Central memory CD8-positive, alpha-beta T cell (primary cell): Measurements from ENCODE around the gene PLXNA4.

ENCODE experiments used
- ATAC-seq: fragments of 150-1000 bp; cut with Tn5 transposase; replicated peaks from 2 replicates; pipeline ENCODE4 v1.10.0; 2022; ENCODE audit warnings: mild to moderate bottlenecking, moderate FRiP score, moderate number of reproducible peaks; ENCODE audit not compliant: poor library complexity, severe bottlenecking; ENCODE audit errors: extremely low read depth
- DNase-seq, 2 donors: peaks; one replicate each; pipeline ENCODE4 v3.0.0; 2021; ENCODE audit warnings: low spot score in 2 of 2
- H3K27ac Mint-ChIP-seq: one replicate; pipeline ENCODE4 v1.8.0; 2022; ENCODE audit warnings: low read depth, mild to moderate bottlenecking, moderate library complexity, mixed read lengths
- H3K27me3 Mint-ChIP-seq: one replicate; pipeline ENCODE4 v1.8.0; 2022; ENCODE audit warnings: mixed read lengths
- H3K36me3 Mint-ChIP-seq: one replicate; pipeline ENCODE4 v1.8.0; 2022; ENCODE audit warnings: mild to moderate bottlenecking, moderate library complexity, mixed read lengths; ENCODE audit not compliant: insufficient read depth
- H3K4me1 Mint-ChIP-seq: one replicate; pipeline ENCODE4 v1.8.0; 2022; ENCODE audit warnings: mixed read lengths
- H3K4me3 Mint-ChIP-seq: one replicate; pipeline ENCODE4 v1.8.0; 2022; ENCODE audit warnings: mild to moderate bottlenecking, moderate library complexity, mixed read lengths
- H3K9me3 Mint-ChIP-seq: one replicate; pipeline ENCODE4 v1.8.0; 2022; ENCODE audit warnings: mixed read lengths

PLXNA4 gene

DNA sequence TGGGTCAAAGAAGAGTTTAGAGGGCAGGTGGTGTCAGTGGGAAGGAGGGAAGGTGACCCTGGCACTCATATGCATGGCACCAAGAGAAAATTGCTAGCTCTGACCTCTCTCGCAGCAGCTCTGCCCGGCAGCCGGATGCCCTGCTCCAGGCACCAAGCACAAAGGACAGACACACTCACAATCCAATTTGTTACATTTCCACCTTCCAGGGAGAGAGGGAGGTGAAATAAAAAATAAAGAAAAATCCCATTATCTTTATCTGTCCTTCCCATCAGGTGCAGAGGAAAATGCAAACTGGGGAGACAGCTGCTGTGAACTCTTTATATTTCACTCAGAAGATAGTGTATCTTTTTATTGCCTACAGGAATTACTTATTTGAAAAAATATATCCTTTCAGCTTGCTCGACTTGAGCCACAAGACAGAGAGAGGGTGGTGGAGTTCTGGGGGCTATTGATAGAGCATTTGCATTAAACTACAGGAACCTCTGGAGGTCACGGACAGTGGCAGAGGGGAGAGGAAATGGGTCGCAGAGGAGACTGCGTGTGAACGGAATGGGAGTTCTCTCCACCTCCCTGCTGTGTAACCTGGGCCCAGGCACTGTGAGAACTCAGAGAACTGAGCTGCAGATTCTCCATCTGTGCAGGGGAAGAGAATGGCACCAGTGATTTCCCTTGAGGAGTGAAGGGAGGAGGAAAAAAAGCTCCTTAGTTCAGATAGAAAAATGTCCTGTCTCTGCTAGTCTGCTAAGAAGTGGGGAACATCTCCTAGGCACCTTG is 421.4 kb downstream of the PLXNA4 start:
- ATAC-seq (no peak), DNase-seq (no peak)
- Mint-ChIP-seq H3K36me3 (no peaks in the 10 kb centered on the region), H3K4me1 (no peaks in the 10 kb centered on the region), H3K9me3 (no peaks in the 10 kb centered on the region), H3K4me3 (no peak overlapping the region), H3K27me3 (peaks cover 25% of the 10 kb centered on the region), H3K27ac (no peak overlapping the region)

DNA sequence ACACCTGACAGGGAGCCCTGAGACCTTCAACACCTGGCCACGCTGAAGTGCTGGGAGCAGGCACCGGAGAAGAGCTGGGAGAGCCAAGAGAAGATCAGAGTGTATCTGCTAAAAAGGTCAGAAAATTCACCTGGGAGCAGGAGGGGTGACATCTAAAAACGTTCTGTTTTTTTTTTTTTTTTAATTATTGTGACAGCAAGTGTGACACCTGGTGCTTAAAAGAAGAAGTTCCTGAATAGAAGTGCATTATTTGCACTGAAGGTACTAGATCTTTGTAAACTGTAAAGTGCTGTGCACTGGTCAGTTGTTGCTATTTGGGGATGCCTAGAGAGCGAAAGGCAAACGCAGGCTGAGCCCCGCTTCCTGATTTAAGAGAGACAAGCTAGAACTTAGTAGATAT is 422.0 kb downstream of the PLXNA4 start:
- H3K4me1 Mint-ChIP-seq = no peaks in the 10 kb centered on the region
- no peaks in the 10 kb centered on the region for H3K9me3 Mint-ChIP-seq
- ATAC-seq (no peak), DNase-seq (no peak)
- H3K4me3 Mint-ChIP-seq = no peak overlapping the region
- H3K27ac Mint-ChIP-seq = no peak overlapping the region
- H3K27me3 Mint-ChIP-seq = peaks cover 30% of the 10 kb centered on the region
- no peaks in the 10 kb centered on the region for H3K36me3 Mint-ChIP-seq

DNA sequence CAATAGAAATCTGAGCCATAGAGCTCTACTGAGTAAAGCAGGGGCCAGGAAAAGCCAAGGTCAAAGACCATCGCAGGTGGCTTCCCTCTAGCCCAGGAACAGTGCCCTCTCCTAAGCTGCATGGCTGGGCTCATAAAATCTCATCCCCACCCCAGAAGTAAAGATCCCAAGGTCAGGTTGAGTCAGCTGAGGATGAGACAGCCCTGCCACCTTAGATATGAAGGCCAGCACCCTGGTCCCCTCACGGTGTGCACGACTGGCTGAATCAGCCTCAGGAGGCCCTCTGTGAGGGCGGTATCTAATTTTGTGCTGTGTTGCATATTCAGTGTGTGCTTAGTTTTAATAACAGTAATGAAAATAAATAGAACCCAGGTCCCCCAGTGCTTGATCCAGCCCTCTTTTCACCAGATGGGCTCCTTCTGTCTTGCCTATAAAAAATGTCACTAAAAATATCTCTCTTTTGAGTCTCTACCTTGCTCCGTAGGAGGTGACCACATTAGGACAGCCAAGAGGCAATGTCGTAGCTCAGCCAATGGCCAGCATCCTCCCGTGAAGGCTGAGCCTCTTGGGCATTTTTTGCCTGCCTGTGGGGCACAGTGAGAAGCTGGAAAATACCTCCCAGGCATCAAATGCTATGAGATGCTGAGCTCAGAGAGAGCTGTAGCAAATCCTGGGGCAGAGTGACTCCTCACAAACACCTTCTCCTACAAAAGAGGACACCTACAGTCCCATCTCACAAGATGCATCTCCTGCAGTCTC is 424.0 kb downstream of the PLXNA4 start:
- no peaks in the 10 kb centered on the region for H3K4me1 Mint-ChIP-seq
- H3K4me3 Mint-ChIP-seq = no peak overlapping the region
- H3K27me3 Mint-ChIP-seq = peaks cover 30% of the 10 kb centered on the region
- no peaks in the 10 kb centered on the region for H3K36me3 Mint-ChIP-seq
- no peaks in the 10 kb centered on the region for H3K9me3 Mint-ChIP-seq
- DNase-seq (no peak), ATAC-seq (no peak)
- no peak overlapping the region for H3K27ac Mint-ChIP-seq

DNA sequence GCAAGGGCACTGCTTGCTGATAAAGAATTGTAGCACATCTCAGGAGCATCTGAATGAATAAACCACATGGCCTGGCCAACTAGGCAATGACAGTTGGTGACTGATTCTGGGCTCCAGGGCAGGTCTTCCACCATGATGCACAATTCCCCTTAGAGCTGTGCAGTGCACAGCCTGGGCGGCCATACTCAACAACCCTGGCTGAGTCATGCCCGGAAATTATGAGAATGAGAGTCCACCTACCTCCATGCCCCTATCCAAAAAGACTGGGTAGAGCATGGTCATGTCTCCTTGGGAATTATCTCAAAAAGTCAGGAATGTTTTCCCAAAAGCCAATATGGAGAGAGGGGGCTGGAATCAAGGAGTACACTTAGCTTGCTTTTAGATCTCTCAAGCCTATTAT is 425.6 kb downstream of the PLXNA4 start:
- DNase-seq = no peak
- H3K4me3 Mint-ChIP-seq = no peak overlapping the region
- no peak overlapping the region for H3K27ac Mint-ChIP-seq
- H3K4me1 Mint-ChIP-seq = no peaks in the 10 kb centered on the region
- ATAC-seq = no peak
- peaks cover 30% of the 10 kb centered on the region for H3K27me3 Mint-ChIP-seq
- no peaks in the 10 kb centered on the region for H3K36me3 Mint-ChIP-seq
- no peaks in the 10 kb centered on the region for H3K9me3 Mint-ChIP-seq

DNA sequence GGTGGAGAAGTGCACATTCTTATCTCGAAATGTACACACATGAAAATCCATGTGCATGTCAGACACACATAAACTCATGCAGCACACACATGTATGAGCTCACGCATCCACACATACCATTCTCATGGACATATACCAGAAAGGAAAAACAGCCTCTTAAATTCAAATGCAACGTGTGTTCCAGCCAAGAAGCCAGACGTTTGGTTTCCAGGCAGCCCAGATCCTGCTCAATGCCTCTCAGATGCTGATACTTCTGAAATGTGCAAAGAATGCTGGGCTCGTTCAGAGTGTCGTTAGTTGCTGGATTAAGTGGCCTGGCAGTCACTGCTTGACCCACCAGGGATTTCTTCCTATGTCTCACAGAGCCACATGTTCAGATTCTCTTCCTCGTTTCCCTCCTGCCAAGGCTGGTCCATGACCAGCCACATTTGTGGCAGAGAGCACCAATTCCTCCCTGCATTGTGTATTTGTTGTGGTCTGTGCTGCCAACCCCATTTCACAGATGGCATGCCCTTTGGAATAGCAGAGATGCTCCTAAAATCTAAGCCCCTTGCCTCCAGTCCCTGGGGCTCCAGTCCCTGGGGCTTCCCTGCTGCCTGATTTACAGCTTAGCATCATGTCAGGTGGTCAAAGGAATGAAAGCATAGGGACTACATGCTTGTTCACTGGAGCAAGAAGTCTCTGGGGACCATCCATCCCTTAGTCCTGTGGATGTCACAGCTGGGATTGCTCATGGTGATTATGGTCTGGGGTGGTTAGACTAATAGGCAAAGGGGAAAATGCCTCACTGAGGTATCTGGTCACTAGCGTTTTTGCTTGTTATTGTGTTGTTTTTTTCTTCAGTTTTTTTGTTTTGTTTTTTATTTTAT is 426.6 kb downstream of the PLXNA4 start:
- ATAC-seq = no peak
- peaks cover 30% of the 10 kb centered on the region for H3K27me3 Mint-ChIP-seq
- H3K4me3 Mint-ChIP-seq = no peak overlapping the region
- DNase-seq = no peak
- H3K36me3 Mint-ChIP-seq = no peaks in the 10 kb centered on the region
- no peak overlapping the region for H3K27ac Mint-ChIP-seq
- H3K9me3 Mint-ChIP-seq = no peaks in the 10 kb centered on the region
- no peaks in the 10 kb centered on the region for H3K4me1 Mint-ChIP-seq

DNA sequence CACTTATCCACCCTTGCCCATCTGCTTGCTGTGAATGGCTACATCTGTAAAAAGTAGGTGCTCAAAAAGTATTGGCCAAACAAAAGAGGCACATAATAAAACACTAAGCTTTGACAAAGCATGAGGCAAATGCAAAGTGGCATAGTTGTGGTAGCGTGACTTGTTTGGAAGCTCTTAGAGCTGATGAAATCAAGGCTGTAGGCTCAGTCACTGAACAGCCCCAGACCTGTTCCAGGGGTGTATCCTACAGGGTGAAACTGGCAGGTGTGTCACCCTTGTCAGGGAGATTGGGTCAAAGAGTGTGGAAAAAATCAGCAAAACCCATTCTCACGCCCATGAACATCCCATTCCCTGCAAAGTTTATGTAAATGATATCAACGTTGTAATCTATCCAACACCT is 427.4 kb downstream of the PLXNA4 start:
- DNase-seq (no peak), ATAC-seq (no peak)
- Mint-ChIP-seq H3K4me3 (no peak overlapping the region), H3K4me1 (no peaks in the 10 kb centered on the region), H3K27me3 (peaks cover 30% of the 10 kb centered on the region), H3K9me3 (no peaks in the 10 kb centered on the region), H3K36me3 (no peaks in the 10 kb centered on the region), H3K27ac (no peak overlapping the region)

DNA sequence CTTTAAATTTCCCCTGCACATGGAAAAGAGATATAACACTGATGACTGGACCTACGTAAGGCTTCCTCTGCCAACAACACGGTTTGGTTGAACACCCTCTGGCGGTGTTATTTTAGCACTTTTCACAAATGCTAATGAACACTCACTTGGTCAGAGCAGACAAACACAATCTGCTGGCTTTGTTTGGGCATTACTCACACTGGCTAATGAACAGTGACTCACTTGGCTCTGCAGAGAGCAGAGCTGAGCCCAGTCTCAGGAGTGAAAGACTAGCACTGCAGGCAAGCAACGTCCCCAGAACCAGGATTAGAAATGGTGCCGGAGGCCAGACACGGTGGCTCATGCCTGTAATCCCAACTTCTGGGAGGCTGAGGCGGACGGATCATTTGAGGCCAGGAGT is 430.8 kb downstream of the PLXNA4 start:
- no peaks in the 10 kb centered on the region for H3K9me3 Mint-ChIP-seq
- H3K36me3 Mint-ChIP-seq = no peaks in the 10 kb centered on the region
- no peak overlapping the region for H3K27ac Mint-ChIP-seq
- ATAC-seq = no peak
- peaks cover 15% of the 10 kb centered on the region for H3K27me3 Mint-ChIP-seq
- no peak overlapping the region for H3K4me3 Mint-ChIP-seq
- no peaks in the 10 kb centered on the region for H3K4me1 Mint-ChIP-seq
- no peak for DNase-seq

DNA sequence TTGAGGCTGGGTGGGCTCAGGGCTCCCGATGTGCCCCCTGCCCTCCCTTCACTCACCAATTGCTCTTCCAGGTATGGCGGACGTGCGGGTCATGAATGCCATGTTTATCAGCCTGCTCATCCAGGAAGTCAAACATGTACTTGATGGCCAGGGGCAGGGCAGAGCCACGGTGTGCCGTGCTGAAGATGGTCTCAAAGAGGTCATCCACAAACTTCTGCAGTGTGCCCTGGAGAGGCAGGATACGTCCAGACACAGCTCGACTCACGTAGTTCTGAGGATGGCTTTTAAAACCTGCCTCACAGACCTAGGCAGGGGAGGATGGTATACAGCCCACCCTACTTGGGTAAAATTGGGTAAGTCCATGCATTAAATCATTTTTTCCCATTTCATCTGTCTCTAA is 431.2 kb downstream of the PLXNA4 start:
- H3K27me3 Mint-ChIP-seq = peaks cover 15% of the 10 kb centered on the region
- no peak overlapping the region for H3K4me3 Mint-ChIP-seq
- DNase-seq = no peak
- no peak for ATAC-seq
- H3K4me1 Mint-ChIP-seq = no peaks in the 10 kb centered on the region
- H3K9me3 Mint-ChIP-seq = no peaks in the 10 kb centered on the region
- no peak overlapping the region for H3K27ac Mint-ChIP-seq
- no peaks in the 10 kb centered on the region for H3K36me3 Mint-ChIP-seq

DNA sequence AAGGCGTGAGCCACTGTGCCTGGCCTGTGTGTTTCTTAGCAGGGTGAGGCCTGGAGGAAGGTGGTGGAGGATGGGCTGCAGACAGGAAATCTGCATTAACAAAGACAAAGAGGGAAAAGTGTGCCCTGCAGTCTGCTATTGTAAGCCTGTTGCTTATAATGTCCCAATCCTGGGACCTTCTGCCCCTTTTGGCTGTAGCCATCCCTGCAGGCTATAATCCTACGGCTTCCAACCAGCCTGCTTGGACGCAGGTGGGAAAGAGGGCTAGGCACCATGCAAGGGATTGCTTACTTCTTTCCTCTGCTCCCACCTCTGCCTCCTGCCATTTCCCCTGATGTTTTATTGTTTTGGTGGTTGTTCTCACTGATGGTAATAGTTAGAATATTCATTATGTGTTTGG is 434.3 kb downstream of the PLXNA4 start:
- Mint-ChIP-seq H3K4me3 (no peak overlapping the region), H3K36me3 (no peaks in the 10 kb centered on the region), H3K27me3 (peaks cover 11% of the 10 kb centered on the region), H3K27ac (no peak overlapping the region), H3K9me3 (no peaks in the 10 kb centered on the region), H3K4me1 (no peaks in the 10 kb centered on the region)
- ATAC-seq (no peak), DNase-seq (no peak)

DNA sequence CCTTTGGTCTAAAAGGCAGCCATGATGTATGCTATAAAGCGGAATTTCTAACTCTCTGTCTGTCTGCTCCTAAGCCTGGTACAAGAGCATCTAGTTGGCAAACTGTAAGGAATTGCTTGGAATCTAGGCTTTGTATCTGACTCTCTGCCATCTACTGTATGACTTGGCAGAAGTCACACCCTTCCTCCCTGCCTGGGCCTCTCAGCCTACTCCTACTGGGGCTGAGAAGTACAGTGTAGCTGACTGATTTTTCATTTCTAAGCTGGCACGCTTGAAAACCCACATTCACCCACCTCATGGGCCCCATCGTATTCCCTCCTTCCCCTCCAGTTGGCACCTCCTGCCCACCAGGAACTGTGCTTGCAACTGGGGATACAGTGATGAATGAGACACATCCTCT is 435.2 kb downstream of the PLXNA4 start:
- H3K4me1 Mint-ChIP-seq = no peaks in the 10 kb centered on the region
- H3K27me3 Mint-ChIP-seq = peaks cover 11% of the 10 kb centered on the region
- no peak for DNase-seq
- no peak overlapping the region for H3K27ac Mint-ChIP-seq
- H3K4me3 Mint-ChIP-seq = no peak overlapping the region
- no peaks in the 10 kb centered on the region for H3K36me3 Mint-ChIP-seq
- no peaks in the 10 kb centered on the region for H3K9me3 Mint-ChIP-seq
- no peak for ATAC-seq

DNA sequence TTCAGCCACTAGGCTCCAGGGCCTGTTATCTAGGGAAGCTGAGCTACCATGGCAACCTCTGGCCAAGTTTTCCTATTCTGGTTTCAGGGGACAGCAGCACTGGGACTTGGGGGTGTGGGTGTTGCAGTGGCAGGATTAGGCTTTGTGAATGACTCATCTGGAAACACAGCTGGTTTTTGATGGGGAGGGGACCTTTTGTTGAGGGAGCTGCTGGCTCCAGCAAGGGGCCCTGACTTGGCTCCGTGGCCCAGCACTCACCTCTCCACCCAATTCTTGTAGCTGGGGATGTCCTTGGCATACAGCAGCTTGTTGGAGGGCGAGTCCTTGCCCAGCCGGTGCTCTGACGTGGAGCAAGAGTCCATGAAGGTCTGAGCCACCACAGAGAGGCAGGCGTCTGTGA is 435.9 kb downstream of the PLXNA4 start:
- Mint-ChIP-seq H3K4me1 (no peaks in the 10 kb centered on the region), H3K27ac (no peak overlapping the region), H3K36me3 (no peaks in the 10 kb centered on the region), H3K9me3 (no peaks in the 10 kb centered on the region), H3K4me3 (no peak overlapping the region), H3K27me3 (peaks cover 11% of the 10 kb centered on the region)
- no peak for ATAC-seq
- DNase-seq = no peak

DNA sequence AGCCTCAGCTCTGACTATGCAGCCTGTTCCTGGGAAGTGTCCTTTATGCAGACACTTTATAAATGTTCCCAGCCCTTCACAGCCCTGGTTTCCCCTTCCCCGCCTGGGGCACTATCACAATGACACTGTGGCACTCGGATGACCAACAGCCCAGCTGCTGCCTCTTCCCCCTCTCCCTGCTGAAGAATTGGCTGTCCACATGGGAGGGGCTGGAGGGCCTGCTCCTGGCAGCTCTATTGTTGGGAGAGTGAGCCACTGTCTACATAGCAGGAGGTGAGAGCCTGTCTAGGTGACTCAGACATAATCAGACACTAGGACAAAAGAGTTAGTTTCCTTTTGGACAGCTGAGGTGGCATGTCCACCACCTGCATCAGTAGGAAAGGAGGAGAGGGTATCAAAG is 437.5 kb downstream of the PLXNA4 start:
- Mint-ChIP-seq H3K4me1 (no peaks in the 10 kb centered on the region), H3K9me3 (no peaks in the 10 kb centered on the region), H3K4me3 (no peak overlapping the region), H3K27me3 (peaks cover 11% of the 10 kb centered on the region), H3K36me3 (no peaks in the 10 kb centered on the region), H3K27ac (peak overlapping the region; percentile 14)
- DNase-seq (no peak), ATAC-seq (no peak)
